Measurements from ENCODE around the gene PASD1. TPM values are rescaled to one million over a fixed set of nuclear protein-coding genes. Genes with fewer than 3 reads are reported as not detected.

PASD1 gene
- total RNA-seq, 1 experiment from 2014 or later, result not detected

- H3K27me3 Mint-ChIP-seq (ENCODE audit: insufficient read depth, unreplicated experiment), result no peaks in the 10 kb centered on the region
- CTCF ChIA-PET, result no interaction called here
- H3K36me3 Mint-ChIP-seq (ENCODE audit: insufficient read depth, unreplicated experiment), result no peaks in the 10 kb centered on the region
- no TSS peak for BruUV-seq (replicated peaks)
- TF ChIP-seq CTCF (IDR thresholded peaks at IDR 0.05; ENCODE audit: unreplicated experiment), result no peak
- POLR2A ChIA-PET, result no interaction called here
- H3K27ac Mint-ChIP-seq (ENCODE audit: low read depth, unreplicated experiment), result no peak overlapping the region
- no peaks in the 10 kb centered on the region for H3K4me1 Mint-ChIP-seq (ENCODE audit: insufficient read depth, unreplicated experiment)
- H3K4me3 Mint-ChIP-seq (ENCODE audit: unreplicated experiment), result no peak overlapping the region
- intact Hi-C loops (cut with micrococcal nuclease), result no loop called here
- DNase-seq (ENCODE audit: unreplicated experiment), result no peak
- H3K9me3 Mint-ChIP-seq (ENCODE audit: unreplicated experiment), result no peaks in the 10 kb centered on the region
Measured at GRCh38 chrX:151687635-151688034, 124.2 kb downstream of the PASD1 start.

DNA sequence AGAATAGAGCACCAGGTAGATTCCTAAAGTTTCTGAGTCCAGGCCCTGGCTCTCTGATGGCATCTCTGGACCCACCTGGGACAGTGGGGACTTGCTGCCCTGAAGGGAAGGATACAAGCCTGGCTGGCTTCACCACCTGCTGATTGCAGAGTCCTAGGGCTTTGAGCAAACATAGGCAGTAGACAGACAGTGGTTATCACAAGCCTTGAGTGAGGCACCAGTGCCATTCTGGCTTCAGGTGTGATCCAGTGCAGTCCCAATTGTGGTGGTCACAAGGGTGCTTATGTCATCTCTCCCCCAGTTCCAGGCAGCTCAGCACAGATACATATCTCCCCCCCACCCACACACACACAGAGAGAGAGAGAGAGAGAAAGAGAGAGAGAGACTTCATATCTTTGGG is 125.2 kb downstream of the PASD1 start:
- intact Hi-C loops (cut with micrococcal nuclease), result no loop called here
- Mint-ChIP-seq H3K4me1 (ENCODE audit: insufficient read depth, unreplicated experiment) (no peaks in the 10 kb centered on the region), H3K4me3 (ENCODE audit: unreplicated experiment) (no peak overlapping the region), H3K27me3 (ENCODE audit: insufficient read depth, unreplicated experiment) (no peaks in the 10 kb centered on the region), H3K27ac (ENCODE audit: low read depth, unreplicated experiment) (no peak overlapping the region), H3K36me3 (ENCODE audit: insufficient read depth, unreplicated experiment) (no peaks in the 10 kb centered on the region), H3K9me3 (ENCODE audit: unreplicated experiment) (no peaks in the 10 kb centered on the region)
- no TSS peak for BruUV-seq (replicated peaks)
- CTCF ChIA-PET, result interaction anchor here (0.6 kb wide), 1 partner anchor 20 kb away, joined by 4 read pairs; no protein-coding TSS in a partner anchor
- DNase-seq (ENCODE audit: unreplicated experiment), result no peak
- TF ChIP-seq CTCF (IDR thresholded peaks at IDR 0.05; ENCODE audit: unreplicated experiment), result no peak
- POLR2A ChIA-PET, result no interaction called here

DNA sequence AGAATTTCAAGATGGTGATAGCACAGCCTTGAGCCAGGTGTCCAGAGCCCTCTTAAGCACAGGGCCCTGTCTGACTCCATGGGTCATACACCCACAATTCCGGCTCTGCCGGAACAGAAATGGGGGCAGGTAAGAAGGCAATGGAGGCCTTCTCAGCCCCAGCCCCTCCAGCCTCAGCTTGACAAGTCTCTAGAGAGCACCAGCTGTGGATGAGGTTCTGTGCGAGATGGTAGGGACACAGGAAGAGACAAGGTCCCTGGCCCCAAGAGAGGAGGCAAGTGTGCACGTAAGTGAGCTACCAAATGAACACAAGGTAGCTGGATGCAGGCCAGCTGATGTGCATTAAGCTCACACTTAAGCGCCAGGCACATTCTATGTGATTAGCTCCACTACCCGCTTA is 129.3 kb downstream of the PASD1 start:
- Mint-ChIP-seq H3K4me3 (ENCODE audit: unreplicated experiment) (no peak overlapping the region), H3K36me3 (ENCODE audit: insufficient read depth, unreplicated experiment) (peaks cover 6% of the 10 kb centered on the region)

GRCh38 chrX:151694121-151694520 is 130.6 kb downstream of the PASD1 start:
- Mint-ChIP-seq H3K36me3 (ENCODE audit: insufficient read depth, unreplicated experiment) (peaks cover 6% of the 10 kb centered on the region), H3K27ac (ENCODE audit: low read depth, unreplicated experiment) (no peak overlapping the region), H3K9me3 (ENCODE audit: unreplicated experiment) (no peaks in the 10 kb centered on the region), H3K4me3 (ENCODE audit: unreplicated experiment) (no peak overlapping the region), H3K27me3 (ENCODE audit: insufficient read depth, unreplicated experiment) (no peaks in the 10 kb centered on the region), H3K4me1 (ENCODE audit: insufficient read depth, unreplicated experiment) (no peaks in the 10 kb centered on the region)
- ChIA-PET POLR2A (no interaction called here), CTCF (no interaction called here)
- DNase-seq (ENCODE audit: unreplicated experiment), result no peak
- no TSS peak for BruUV-seq (replicated peaks)
- intact Hi-C loops (cut with micrococcal nuclease), result no loop called here
- TF ChIP-seq CTCF (IDR thresholded peaks at IDR 0.05; ENCODE audit: unreplicated experiment), result no peak

More for the DNA sequence above, 129.3 kb downstream of the PASD1 start:
- DNase-seq (ENCODE audit: unreplicated experiment), result no peak
- ChIA-PET CTCF (no interaction called here), POLR2A (interaction anchor here (0.5 kb wide), 1 partner anchor 297 kb away, joined by 3 read pairs; no protein-coding TSS in a partner anchor)
- intact Hi-C loops (cut with micrococcal nuclease), result no loop called here
- Mint-ChIP-seq H3K27ac (ENCODE audit: low read depth, unreplicated experiment) (no peak overlapping the region), H3K4me1 (ENCODE audit: insufficient read depth, unreplicated experiment) (no peaks in the 10 kb centered on the region), H3K27me3 (ENCODE audit: insufficient read depth, unreplicated experiment) (no peaks in the 10 kb centered on the region), H3K9me3 (ENCODE audit: unreplicated experiment) (no peaks in the 10 kb centered on the region)
- BruUV-seq (replicated peaks), result no TSS peak
- no peak for TF ChIP-seq CTCF (IDR thresholded peaks at IDR 0.05; ENCODE audit: unreplicated experiment)

Measured in MCF 10A (cell line).